GM21619 (cell line): Measurements from ENCODE around the gene ANKRD55.
"Not testable (repeated sequence)": the region's sequence is repeated elsewhere in the genome, so short reads cannot be mapped to it uniquely, and the experiment has no call there.

Source experiments
- ATAC-seq: cut with Tn5 transposase; IDR thresholded peaks from one replicate; pipeline ENCODE4 v1.9.1; 2021; ENCODE audit not compliant: unreplicated experiment

ANKRD55 gene

GRCh38 chr5:56083286-56083854 is 149.8 kb downstream of the ANKRD55 start:
- ATAC-seq = no peak

- ATAC-seq = peak; percentile 49
These were observed 152.0 kb downstream of the ANKRD55 start for GRCh38 chr5:56081053-56081642.

GRCh38 chr5:56080375-56081052 is 152.6 kb downstream of the ANKRD55 start:
- peak; percentile 67 for ATAC-seq

GRCh38 chr5:56079157-56079500 is 154.0 kb downstream of the ANKRD55 start:
- not testable (repeated sequence) for ATAC-seq

GRCh38 chr5:56078278-56079156 is 154.6 kb downstream of the ANKRD55 start:
- ATAC-seq = no peak

- ATAC-seq = no peak
These were observed 155.3 kb downstream of the ANKRD55 start for GRCh38 chr5:56077796-56078233.

- ATAC-seq = no peak
These were observed 156.6 kb downstream of the ANKRD55 start for GRCh38 chr5:56076486-56076885.

GRCh38 chr5:56075361-56075760 is 157.8 kb downstream of the ANKRD55 start:
- ATAC-seq = no peak

- no peak for ATAC-seq
These were observed 160.0 kb downstream of the ANKRD55 start for GRCh38 chr5:56072863-56073766.

- ATAC-seq = no peak
These were observed 161.7 kb downstream of the ANKRD55 start for GRCh38 chr5:56071470-56071869.

- no peak for ATAC-seq
These were observed 162.2 kb downstream of the ANKRD55 start for GRCh38 chr5:56070851-56071465.

GRCh38 chr5:56069652-56070226 is 163.4 kb downstream of the ANKRD55 start:
- no peak for ATAC-seq

GRCh38 chr5:56066931-56067450 is 166.1 kb downstream of the ANKRD55 start:
- no peak for ATAC-seq

- peak; percentile 52 for ATAC-seq
These were observed 168.1 kb downstream of the ANKRD55 start for GRCh38 chr5:56064984-56065383.

GRCh38 chr5:56060276-56061110 is 172.6 kb downstream of the ANKRD55 start:
- ATAC-seq = no peak

GRCh38 chr5:56059854-56060253 is 173.3 kb downstream of the ANKRD55 start:
- no peak for ATAC-seq

GRCh38 chr5:56056875-56057274 is 176.3 kb downstream of the ANKRD55 start:
- peak; percentile 81 for ATAC-seq

- ATAC-seq = no peak
These were observed 177.3 kb downstream of the ANKRD55 start for GRCh38 chr5:56055859-56056258.

- ATAC-seq = no peak
These were observed 177.8 kb downstream of the ANKRD55 start for GRCh38 chr5:56055287-56055686.
